Prostate gland (tissue), 2 donors: ENCODE results near the gene CNRIP1. TPM values are rescaled to one million over a fixed set of nuclear protein-coding genes. Genes with fewer than 3 reads are reported as not detected.

Source experiments
- DNase-seq: peaks from one replicate; pipeline ENCODE4 v3.0.0-alpha.2; 2019; ENCODE audit warnings: low spot score
- H3K27ac ChIP-seq, 2 donors: fragments of 200-600 bp; sonication (generic); 2 replicates each; pipeline ENCODE4 v1.5.1; 2017 to 2019
- H3K27me3 ChIP-seq: fragments of 200-600 bp; sonication (generic); replicated peaks from 2 replicates; pipeline ENCODE4 v1.5.1; 2019; ENCODE audit not compliant: insufficient read depth
- H3K36me3 ChIP-seq, 2 donors: fragments of 200-600 bp; sonication (generic); 1 replicate in 1 of 2; 2 replicates in 1 of 2; pipeline versions ENCODE4 v1.5.1 to v1.8.1; 2017 to 2019
- H3K4me1 ChIP-seq: fragments of 200-600 bp; sonication (generic); replicated peaks from 2 replicates; pipeline ENCODE4 v1.5.1; 2019
- H3K4me3 ChIP-seq, 2 donors: fragments of 200-600 bp; sonication (generic); 2 replicates each; pipeline ENCODE4 v1.5.1; 2017 to 2019
- H3K9me3 ChIP-seq: fragments of 200-600 bp; sonication (generic); 2 replicates; pipeline ENCODE4 v1.5.1; 2017
- POLR2A ChIP-seq: fragments of 450-650 bp; IDR thresholded peaks from one replicate; pipeline ENCODE4 v1.6.1; 2016; ENCODE audit warnings: antibody characterized with exemption, mild to moderate bottlenecking
- POLR2AphosphoS5 ChIP-seq: sonication (generic); formaldehyde crosslinking; IDR thresholded peaks from one replicate; pipeline ENCODE4 v1.6.1; 2017; ENCODE audit warnings: antibody characterized with exemption
- WGBS: methylation state at CpG from one replicate; pipeline ENCODE4 v1.1.5; 2018; 5-methylcytosine and 5-hydroxymethylcytosine counted together
- intact Hi-C: fragments of 100-400 bp; cut with DNase I; formaldehyde crosslinking; loops from one replicate; pipeline ENCODE4 v1.14.2; 2022
- total RNA-seq, 2 donors: library from RNA; depleted of rRNA; stranded (reverse); fragments of >200 nt; gene quantifications; one replicate each; pipeline ENCODE4 v1.1.0, GENCODE V29; 2016
- TF ChIP-seq, protein P1 (sequence below), 4 experiments: fragments of 200-600 bp in 2 of 4; fragments of 450-650 bp in 2 of 4; sonication (generic) in 2 of 4; IDR thresholded peaks; 1 replicate in 3 of 4; 2 replicates in 1 of 4; pipeline ENCODE4 v1.5.1; 2016 to 2019; ENCODE audit warnings: antibody characterized with exemption in 4 of 4, mild to moderate bottlenecking in 2 of 4, moderate library complexity in 2 of 4

Gene CNRIP1
- total RNA-seq, 2 donors from 2014 or later: 3.6 to 16.5 TPM

DNA sequence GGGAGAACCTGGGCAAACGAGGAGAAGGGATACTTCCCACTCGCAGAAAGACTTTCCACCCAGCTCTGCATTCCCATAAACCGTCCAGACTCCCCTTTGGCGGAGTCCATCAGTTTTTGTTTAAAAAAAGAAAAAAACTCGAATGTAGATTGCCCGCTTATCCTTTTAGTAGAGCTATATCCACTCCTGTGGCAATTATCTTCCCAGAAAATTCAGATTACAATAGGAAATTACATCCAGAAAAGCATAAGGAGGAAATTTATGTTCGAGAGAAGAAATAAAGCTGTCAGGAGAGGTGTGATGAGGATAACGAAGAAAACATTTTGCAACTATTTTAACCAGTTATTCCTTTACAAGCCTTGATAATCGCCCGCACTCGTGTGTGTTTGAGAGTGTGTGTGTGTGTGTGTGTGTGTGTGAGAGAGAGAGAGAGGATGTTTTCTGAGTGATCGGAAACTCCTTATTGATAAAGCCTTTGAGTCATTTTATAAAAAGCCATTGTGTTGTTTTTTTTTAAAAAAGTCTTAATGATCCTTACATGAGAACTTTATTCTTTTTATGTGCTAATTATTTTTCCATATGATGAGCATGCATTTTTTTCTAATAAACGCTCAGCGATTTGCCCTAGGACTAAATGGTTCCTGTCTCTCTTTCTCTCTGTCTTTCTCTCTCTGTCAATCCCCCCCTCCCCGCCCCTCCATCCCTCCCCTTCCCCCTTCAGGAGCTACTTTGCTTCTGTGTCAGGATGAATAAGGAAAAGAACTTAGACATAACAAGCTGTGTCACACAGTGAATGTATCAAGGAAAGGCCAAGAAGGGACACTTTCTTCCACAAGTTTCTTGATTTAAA lies 66.3 kb downstream of the CNRIP1 start:
- intact Hi-C loops: loop anchor here (2.0 kb wide), 1 partner anchor 97 kb away; the partner anchor contains the start of gene PNO1
- H3K9me3 ChIP-seq: no peaks in the 10 kb centered on the region
- peak overlapping the region; percentile 96 to 97 for H3K27ac ChIP-seq
- H3K4me3 ChIP-seq: peak overlapping the region; percentile 89 to 91
- H3K4me1 ChIP-seq: peaks cover 2% of the 10 kb centered on the region
- no peaks in the 10 kb centered on the region for H3K27me3 ChIP-seq
- no peaks in the 10 kb centered on the region for H3K36me3 ChIP-seq
- no peak for DNase-seq
- WGBS: under 1% methylated on average over 15 of the region's 15 CpGs
- TF ChIP-seq POLR2AphosphoS5 (no peak), POLR2A (no peak)
- TF ChIP-seq, protein P1, sequence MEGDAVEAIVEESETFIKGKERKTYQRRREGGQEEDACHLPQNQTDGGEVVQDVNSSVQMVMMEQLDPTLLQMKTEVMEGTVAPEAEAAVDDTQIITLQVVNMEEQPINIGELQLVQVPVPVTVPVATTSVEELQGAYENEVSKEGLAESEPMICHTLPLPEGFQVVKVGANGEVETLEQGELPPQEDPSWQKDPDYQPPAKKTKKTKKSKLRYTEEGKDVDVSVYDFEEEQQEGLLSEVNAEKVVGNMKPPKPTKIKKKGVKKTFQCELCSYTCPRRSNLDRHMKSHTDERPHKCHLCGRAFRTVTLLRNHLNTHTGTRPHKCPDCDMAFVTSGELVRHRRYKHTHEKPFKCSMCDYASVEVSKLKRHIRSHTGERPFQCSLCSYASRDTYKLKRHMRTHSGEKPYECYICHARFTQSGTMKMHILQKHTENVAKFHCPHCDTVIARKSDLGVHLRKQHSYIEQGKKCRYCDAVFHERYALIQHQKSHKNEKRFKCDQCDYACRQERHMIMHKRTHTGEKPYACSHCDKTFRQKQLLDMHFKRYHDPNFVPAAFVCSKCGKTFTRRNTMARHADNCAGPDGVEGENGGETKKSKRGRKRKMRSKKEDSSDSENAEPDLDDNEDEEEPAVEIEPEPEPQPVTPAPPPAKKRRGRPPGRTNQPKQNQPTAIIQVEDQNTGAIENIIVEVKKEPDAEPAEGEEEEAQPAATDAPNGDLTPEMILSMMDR (IDR thresholded peaks at IDR 0.05): no peak

- H3K27me3 ChIP-seq: no peaks in the 10 kb centered on the region
- peaks cover 6% of the 10 kb centered on the region for H3K4me1 ChIP-seq
- TF ChIP-seq POLR2A (peak; percentile 91), POLR2AphosphoS5 (peak; percentile 91)
- TF ChIP-seq, protein P1 (IDR thresholded peaks at IDR 0.05): peak in 1 of 4 experiments; percentile 6
- peak within 1 kb of the TSS; percentile 96 to 97 for H3K27ac ChIP-seq
- intact Hi-C loops: loop anchor here (2.0 kb wide), 1 partner anchor 96 kb away; the partner anchor contains the start of gene PNO1
- H3K4me3 ChIP-seq: peak within 1 kb of the TSS; percentile 89 to 91
- H3K9me3 ChIP-seq: no peaks in the 10 kb centered on the region
- H3K36me3 ChIP-seq: no peaks in the 10 kb centered on the region
- under 1% methylated on average over 76 of the region's 79 CpGs for WGBS
- peak; percentile 96 for DNase-seq
These were observed 67.1 kb downstream of the CNRIP1 start, which contains the start of gene PPP3R1 for GRCh38 chr2:68252400-68253218. Gene PPP3R1 (minus strand): TSS chr2:68252532. CDS start chr2:68252127, 405 bp downstream.

- H3K36me3 ChIP-seq: no peaks in the 10 kb centered on the region
- peak overlapping the region; percentile 89 to 91 for H3K4me3 ChIP-seq
- H3K4me1 ChIP-seq: peaks cover 6% of the 10 kb centered on the region
- H3K27me3 ChIP-seq: no peaks in the 10 kb centered on the region
- TF ChIP-seq, protein P1 (IDR thresholded peaks at IDR 0.05): no peak
- no peak for TF ChIP-seq POLR2A
- TF ChIP-seq POLR2AphosphoS5: no peak
- under 1% methylated on average over 77 of the region's 78 CpGs for WGBS
- H3K9me3 ChIP-seq: no peaks in the 10 kb centered on the region
- peak; percentile 6 for DNase-seq
- peak overlapping the region; percentile 96 to 97 for H3K27ac ChIP-seq
- intact Hi-C loops: loop anchor here (2.0 kb wide), 1 partner anchor 95 kb away; the partner anchor contains the start of gene PNO1
These were observed 67.8 kb downstream of the CNRIP1 start for GRCh38 chr2:68251855-68252399.

DNA sequence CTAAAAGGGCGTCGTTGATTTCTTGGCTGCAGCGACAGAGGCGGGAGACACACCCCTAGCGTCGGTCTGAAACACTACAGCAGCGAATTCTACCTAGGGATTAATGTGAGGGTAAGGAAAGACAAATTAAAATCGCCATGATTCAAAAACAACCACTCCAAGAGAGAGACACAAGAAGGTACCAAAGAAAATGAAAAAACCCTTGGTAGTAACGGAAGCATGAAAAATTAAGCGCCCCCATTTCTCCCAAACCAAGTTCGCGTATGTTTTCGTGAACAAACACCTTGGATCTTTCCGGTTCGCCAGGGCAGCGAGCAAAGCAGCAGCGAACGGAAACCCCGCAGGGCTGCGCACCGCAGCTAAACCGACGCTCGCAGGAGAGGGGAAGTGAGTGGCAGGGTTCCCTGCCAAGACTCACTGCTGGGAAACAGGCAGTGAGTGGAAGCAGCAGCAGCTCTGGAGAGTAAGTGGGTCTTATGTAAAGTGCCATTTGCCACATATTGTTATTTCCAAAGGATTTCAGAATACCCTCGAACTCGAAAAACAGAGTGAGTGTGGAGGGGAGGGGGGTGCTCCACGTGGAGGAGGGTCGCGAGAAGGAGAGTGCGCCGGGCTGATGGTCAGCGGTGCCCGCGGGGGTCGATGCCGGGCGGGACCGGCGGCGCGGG lies 68.4 kb downstream of the CNRIP1 start:
- DNase-seq: peak; percentile 89
- Histone ChIP-seq H3K9me3 (no peaks in the 10 kb centered on the region), H3K36me3 (no peaks in the 10 kb centered on the region), H3K4me3 (peak overlapping the region; percentile 89 to 91), H3K27me3 (no peaks in the 10 kb centered on the region), H3K27ac (peak overlapping the region; percentile 96 to 97), H3K4me1 (peaks cover 6% of the 10 kb centered on the region)
- intact Hi-C loops: no loop called here
- TF ChIP-seq POLR2AphosphoS5 (peak; percentile 12), POLR2A (peak; percentile 51)
- TF ChIP-seq, protein P1 (IDR thresholded peaks at IDR 0.05): peak; percentile 65 to 85 (median 74)
- under 1% methylated on average over 41 of the region's 41 CpGs for WGBS
